Hematopoietic multipotent progenitor cell treated with erythropoietin and hydrocortisone succinate and interleukin-3 and kit ligand, for 15 days (in vitro differentiated cells): ENCODE data around the gene PMF1.
"Not testable (repeated sequence)": the region's sequence is repeated elsewhere in the genome, so short reads cannot be mapped to it uniquely, and the experiment has no call there.

Experiments
- DNase-seq: peaks from one replicate; pipeline ENCODE4 v3.0.0-alpha.2; 2015; ENCODE audit warnings: low spot score

PMF1 gene

GRCh38 chr1:156196445-156196844, 16.4 kb upstream of the PMF1 start:
- DNase-seq, result no peak

- no peak for DNase-seq
Observed at GRCh38 chr1:156198831-156199349, 13.9 kb upstream of the PMF1 start.

GRCh38 chr1:156200044-156200443, 12.8 kb upstream of the PMF1 start:
- DNase-seq, result no peak

- DNase-seq, result no peak
Observed at GRCh38 chr1:156203331-156203730, 9.5 kb upstream of the PMF1 start.

GRCh38 chr1:156204686-156205085, 8.1 kb upstream of the PMF1 start:
- DNase-seq, result no peak

- DNase-seq, result no peak
Observed at GRCh38 chr1:156211243-156211642, 1.6 kb upstream of the PMF1 start.

GRCh38 chr1:156212130-156212529, 677 bp upstream of the PMF1 start:
- no peak for DNase-seq

- no peak for DNase-seq
Observed at GRCh38 chr1:156213644-156213966, 798 bp downstream of the PMF1 start.

GRCh38 chr1:156214024-156214748, 1.4 kb downstream of the PMF1 start:
- DNase-seq, result peak; percentile 16

GRCh38 chr1:156216361-156217086, 3.7 kb downstream of the PMF1 start:
- not testable (repeated sequence) for DNase-seq

GRCh38 chr1:156217871-156218270, 5.1 kb downstream of the PMF1 start:
- DNase-seq, result no peak

- DNase-seq, result no peak
Observed at GRCh38 chr1:156220226-156220625, 7.4 kb downstream of the PMF1 start.

GRCh38 chr1:156221986-156222692, 9.3 kb downstream of the PMF1 start:
- DNase-seq, result no peak

GRCh38 chr1:156225677-156226014, 12.8 kb downstream of the PMF1 start:
- DNase-seq, result no peak

GRCh38 chr1:156226116-156226538, 13.3 kb downstream of the PMF1 start:
- DNase-seq, result no peak

GRCh38 chr1:156226782-156227181, 14.0 kb downstream of the PMF1 start:
- DNase-seq, result no peak

- DNase-seq, result no peak
Observed at GRCh38 chr1:156228501-156228900, 15.7 kb downstream of the PMF1 start.

- peak; percentile 56 for DNase-seq
Observed at GRCh38 chr1:156229809-156230472, 17.1 kb downstream of the PMF1 start.

- DNase-seq, result no peak
Observed at GRCh38 chr1:156230473-156230837, 17.6 kb downstream of the PMF1 start.

GRCh38 chr1:156232201-156232894, 19.5 kb downstream of the PMF1 start:
- no peak for DNase-seq

- no peak for DNase-seq
Observed at GRCh38 chr1:156233426-156234127, 20.8 kb downstream of the PMF1 start.
